GM23338 (cell line): ENCODE measurements around the gene DENND4B.

ENCODE experiments used
- CTCF ChIP-seq, 2 experiments: fragments of 200-600 bp in 1 of 2; sonication (generic) in 1 of 2; conservative IDR thresholded peaks; 2 replicates each; pipeline versions ENCODE4 v1.5.1 to v1.6.1; 2016 to 2017; ENCODE audit warnings: antibody characterized with exemption in 2 of 2, low read depth in 2 of 2, mild to moderate bottlenecking in 2 of 2, moderate library complexity in 1 of 2
- POLR2AphosphoS5 ChIP-seq: IDR thresholded peaks from 2 replicates; pipeline ENCODE4 v1.6.1; 2016; ENCODE audit warnings: antibody characterized with exemption, low read depth

GRCh38 chr1:153908071-153908470, 38.4 kb downstream of the DENND4B start:
- TF ChIP-seq POLR2AphosphoS5 (no peak), CTCF (conservative IDR thresholded peaks at IDR 0.05; ENCODE audit: low read depth in 2 of 2) (no peak)
